Measurements from ENCODE around the gene KDM2A.

The KDM2A gene

GRCh38 chr11:67280788-67281551 is 161.9 kb downstream of the KDM2A start:
- Histone ChIP-seq H3K36me3 (ENCODE audit: insufficient read depth, low read length) (peaks cover 12% of the 10 kb centered on the region; the same call in 1 of the 2 replicates), H3K27me3 (ENCODE audit: insufficient read depth, low read length) (no peaks in the 10 kb centered on the region), H3K4me3 (ENCODE audit: low read depth, low read length) (no peak overlapping the region), H3K4me1 (ENCODE audit: control insufficient read depth, insufficient read depth, low read length, unreplicated experiment) (peaks cover 16% of the 10 kb centered on the region), H3K79me2 (ENCODE audit: control insufficient read depth, insufficient read depth, low read length, unreplicated experiment) (peaks cover 13% of the 10 kb centered on the region), H2AFZ (ENCODE audit: low read length, unreplicated experiment) (no peak overlapping the region), H3K27ac (ENCODE audit: low read depth, low read length) (no peak overlapping the region)

- Histone ChIP-seq H3K4me3 (ENCODE audit: low read depth, low read length) (no peak overlapping the region), H2AFZ (ENCODE audit: low read length, unreplicated experiment) (no peak overlapping the region), H3K4me1 (ENCODE audit: control insufficient read depth, insufficient read depth, low read length, unreplicated experiment) (peaks cover 13% of the 10 kb centered on the region), H3K79me2 (ENCODE audit: control insufficient read depth, insufficient read depth, low read length, unreplicated experiment) (peaks cover 6% of the 10 kb centered on the region), H3K27me3 (ENCODE audit: insufficient read depth, low read length) (no peaks in the 10 kb centered on the region), H3K36me3 (ENCODE audit: insufficient read depth, low read length) (peaks cover 12% of the 10 kb centered on the region; the same call in 1 of the 2 replicates), H3K27ac (ENCODE audit: low read depth, low read length) (no peak overlapping the region)
These were observed 162.6 kb downstream of the KDM2A start for GRCh38 chr11:67281552-67282150.

- peaks cover 11% of the 10 kb centered on the region for H3K4me1 ChIP-seq (ENCODE audit: control insufficient read depth, insufficient read depth, low read length, unreplicated experiment)
These were observed 163.3 kb downstream of the KDM2A start for GRCh38 chr11:67282155-67282875.

GRCh38 chr11:67282876-67283371 is 163.9 kb downstream of the KDM2A start:
- peaks cover 12% of the 10 kb centered on the region; the same call in 1 of the 2 replicates for H3K36me3 ChIP-seq (ENCODE audit: insufficient read depth, low read length)
- no peaks in the 10 kb centered on the region for H3K27me3 ChIP-seq (ENCODE audit: insufficient read depth, low read length)
- H2AFZ ChIP-seq (ENCODE audit: low read length, unreplicated experiment) = no peak overlapping the region
- H3K4me3 ChIP-seq (ENCODE audit: low read depth, low read length) = no peak overlapping the region
- H3K4me1 ChIP-seq (ENCODE audit: control insufficient read depth, insufficient read depth, low read length, unreplicated experiment) = peaks cover 11% of the 10 kb centered on the region
- no peak overlapping the region for H3K27ac ChIP-seq (ENCODE audit: low read depth, low read length)
- no peaks in the 10 kb centered on the region for H3K79me2 ChIP-seq (ENCODE audit: control insufficient read depth, insufficient read depth, low read length, unreplicated experiment)

More at GRCh38 chr11:67282155-67282875, 163.3 kb downstream of the KDM2A start:
- Histone ChIP-seq H3K36me3 (ENCODE audit: insufficient read depth, low read length) (peaks cover 12% of the 10 kb centered on the region; the same call in 1 of the 2 replicates), H3K4me3 (ENCODE audit: low read depth, low read length) (no peak overlapping the region), H3K27me3 (ENCODE audit: insufficient read depth, low read length) (no peaks in the 10 kb centered on the region), H3K79me2 (ENCODE audit: control insufficient read depth, insufficient read depth, low read length, unreplicated experiment) (no peaks in the 10 kb centered on the region), H2AFZ (ENCODE audit: low read length, unreplicated experiment) (no peak overlapping the region), H3K27ac (ENCODE audit: low read depth, low read length) (no peak overlapping the region)

- no peak overlapping the region for H3K4me3 ChIP-seq (ENCODE audit: low read depth, low read length)
- H3K4me1 ChIP-seq (ENCODE audit: control insufficient read depth, insufficient read depth, low read length, unreplicated experiment) = peaks cover 14% of the 10 kb centered on the region
- no peaks in the 10 kb centered on the region for H3K79me2 ChIP-seq (ENCODE audit: control insufficient read depth, insufficient read depth, low read length, unreplicated experiment)
- H3K27ac ChIP-seq (ENCODE audit: low read depth, low read length) = no peak overlapping the region
- no peaks in the 10 kb centered on the region for H3K27me3 ChIP-seq (ENCODE audit: insufficient read depth, low read length)
- H2AFZ ChIP-seq (ENCODE audit: low read length, unreplicated experiment) = no peak overlapping the region
- peaks cover 12% of the 10 kb centered on the region; the same call in 1 of the 2 replicates for H3K36me3 ChIP-seq (ENCODE audit: insufficient read depth, low read length)
These were observed 164.5 kb downstream of the KDM2A start for GRCh38 chr11:67283481-67283963.

GRCh38 chr11:67284811-67285540 is 165.9 kb downstream of the KDM2A start:
- no peak overlapping the region for H3K27ac ChIP-seq (ENCODE audit: low read depth, low read length)
- no peak overlapping the region for H2AFZ ChIP-seq (ENCODE audit: low read length, unreplicated experiment)
- peaks cover 5% of the 10 kb centered on the region for H3K79me2 ChIP-seq (ENCODE audit: control insufficient read depth, insufficient read depth, low read length, unreplicated experiment)
- H3K36me3 ChIP-seq (ENCODE audit: insufficient read depth, low read length) = peaks cover 4% of the 10 kb centered on the region; the same call in 1 of the 2 replicates
- peaks cover 15% of the 10 kb centered on the region for H3K4me1 ChIP-seq (ENCODE audit: control insufficient read depth, insufficient read depth, low read length, unreplicated experiment)
- no peaks in the 10 kb centered on the region for H3K27me3 ChIP-seq (ENCODE audit: insufficient read depth, low read length)
- H3K4me3 ChIP-seq (ENCODE audit: low read depth, low read length) = no peak overlapping the region

- Histone ChIP-seq H3K79me2 (ENCODE audit: control insufficient read depth, insufficient read depth, low read length, unreplicated experiment) (peaks cover 13% of the 10 kb centered on the region), H3K27me3 (ENCODE audit: insufficient read depth, low read length) (no peaks in the 10 kb centered on the region), H2AFZ (ENCODE audit: low read length, unreplicated experiment) (no peak overlapping the region), H3K4me1 (ENCODE audit: control insufficient read depth, insufficient read depth, low read length, unreplicated experiment) (peaks cover 23% of the 10 kb centered on the region), H3K4me3 (ENCODE audit: low read depth, low read length) (no peak overlapping the region), H3K27ac (ENCODE audit: low read depth, low read length) (no peak overlapping the region), H3K36me3 (ENCODE audit: insufficient read depth, low read length) (peaks cover 4% of the 10 kb centered on the region; the same call in 1 of the 2 replicates)
These were observed 166.8 kb downstream of the KDM2A start for GRCh38 chr11:67285541-67286498.

GRCh38 chr11:67286621-67287333 is 167.7 kb downstream of the KDM2A start:
- no peak overlapping the region for H2AFZ ChIP-seq (ENCODE audit: low read length, unreplicated experiment)
- peaks cover 4% of the 10 kb centered on the region; the same call in 1 of the 2 replicates for H3K36me3 ChIP-seq (ENCODE audit: insufficient read depth, low read length)
- H3K4me1 ChIP-seq (ENCODE audit: control insufficient read depth, insufficient read depth, low read length, unreplicated experiment) = peaks cover 24% of the 10 kb centered on the region
- H3K27me3 ChIP-seq (ENCODE audit: insufficient read depth, low read length) = no peaks in the 10 kb centered on the region
- H3K27ac ChIP-seq (ENCODE audit: low read depth, low read length) = peak overlapping the region; percentile 85
- H3K79me2 ChIP-seq (ENCODE audit: control insufficient read depth, insufficient read depth, low read length, unreplicated experiment) = peaks cover 19% of the 10 kb centered on the region
- no peak overlapping the region for H3K4me3 ChIP-seq (ENCODE audit: low read depth, low read length)

All from ACC112 (cell line).